ENCODE results near the gene SUPT3H. TPM values are rescaled to one million over a fixed set of nuclear protein-coding genes. Genes with fewer than 3 reads are reported as not detected.

The SUPT3H gene
- total RNA-seq, 1 experiment from 2014 or later: 3.6 TPM

- no peak overlapping the region for H3K4me2 ChIP-seq (ENCODE audit: low read length)
- intact Hi-C loops (cut with micrococcal nuclease): no loop called here
- peaks cover 13% of the 10 kb centered on the region; the same call in 1 of the 2 replicates for H3K27me3 ChIP-seq (ENCODE audit: low read length)
- H3K4me1 ChIP-seq (ENCODE audit: insufficient read depth, low read length): no peaks in the 10 kb centered on the region
- POLR2A ChIA-PET (ENCODE audit: unreplicated experiment): no interaction called here
- H2AFZ ChIP-seq (ENCODE audit: low read length): no peak overlapping the region
- H3K79me2 ChIP-seq (ENCODE audit: low read length): no peaks in the 10 kb centered on the region
- no peak for TF ChIP-seq EZH2 (IDR thresholded peaks at IDR 0.05; ENCODE audit: low read length, unreplicated experiment)
- no peak for TF ChIP-seq CTCF (conservative IDR thresholded peaks at IDR 0.05; ENCODE audit: low read depth, low read length)
- TF ChIP-seq EZH2phosphoT487 (IDR thresholded peaks at IDR 0.05; ENCODE audit: borderline replicate concordance, low read length): no peak
- no peaks in the 10 kb centered on the region for H3K9me3 ChIP-seq (ENCODE audit: low read length)
- H3F3A ChIP-seq (ENCODE audit: low read length, unreplicated experiment): no peaks in the 10 kb centered on the region
- no peak overlapping the region for H3K27ac ChIP-seq (ENCODE audit: low read length)
- CTCF ChIA-PET: no interaction called here
- DNase-seq (no peak), ATAC-seq (no peak)
- no peak overlapping the region for H3K4me3 ChIP-seq (ENCODE audit: low read length)
- H3K36me3 ChIP-seq (ENCODE audit: low read depth, low read length): no peaks in the 10 kb centered on the region
- no peaks in the 10 kb centered on the region for H4K20me1 ChIP-seq (ENCODE audit: low read length)
- H3K9me2 ChIP-seq (replicated peaks; ENCODE audit: low read length): no peaks in the 10 kb centered on the region
- BruUV-seq (replicated peaks): no TSS peak
- no peak overlapping the region for H3K9ac ChIP-seq (ENCODE audit: low read length)
Measured at GRCh38 chr6:44779130-44779826, 598.5 kb downstream of the SUPT3H start.

Small RNAs within 50 kb of the gene (microRNA-seq; reads per million reads assigned to microRNA genes)
- gene MIR586 (ENCODE audit: unreplicated experiment): not detected

Other genes with a start within 250 kb of the SUPT3H start
- gene RUNX2, start 49.6 kb downstream of the SUPT3H start, total RNA-seq (2014; rRNA removed): 3.8 and 7.3 TPM in 2 replicates

Data from PC-3 (cell line).